ENCODE data around the gene ELN.

The ELN gene

DNA sequence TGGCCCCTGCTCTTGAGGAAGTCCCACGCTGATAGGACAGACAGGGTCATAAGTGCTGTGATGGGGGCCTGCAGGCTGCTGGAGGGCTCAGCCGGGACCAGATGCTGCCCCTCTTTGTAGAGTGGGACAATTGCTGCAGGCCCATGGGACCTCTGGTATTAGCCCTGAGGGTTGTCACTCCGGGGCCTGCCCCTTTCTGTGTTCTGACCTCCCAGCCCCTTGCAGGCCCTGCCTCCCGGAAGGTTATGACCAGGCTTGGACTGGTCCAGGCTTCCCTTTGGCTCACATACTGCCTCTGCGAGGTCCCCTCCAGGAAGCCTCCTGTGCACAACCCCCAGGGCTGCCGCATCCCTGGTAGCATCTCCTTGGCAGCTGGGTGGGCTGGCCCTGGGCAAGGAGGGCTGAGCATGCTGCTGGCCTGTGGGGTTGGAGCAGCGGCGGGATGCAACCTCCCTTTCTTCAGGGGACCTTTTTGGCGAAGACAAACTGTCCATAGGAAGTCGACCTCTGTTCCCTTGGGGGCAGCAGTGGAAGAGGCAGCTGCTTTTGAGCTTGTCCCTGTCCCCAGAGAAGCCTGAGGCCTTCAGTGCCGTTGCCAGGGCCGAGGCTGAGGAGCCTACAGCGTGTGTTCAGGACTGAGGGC is 64.5 kb downstream of the ELN start:
- no peak for FAIRE-seq

DNA sequence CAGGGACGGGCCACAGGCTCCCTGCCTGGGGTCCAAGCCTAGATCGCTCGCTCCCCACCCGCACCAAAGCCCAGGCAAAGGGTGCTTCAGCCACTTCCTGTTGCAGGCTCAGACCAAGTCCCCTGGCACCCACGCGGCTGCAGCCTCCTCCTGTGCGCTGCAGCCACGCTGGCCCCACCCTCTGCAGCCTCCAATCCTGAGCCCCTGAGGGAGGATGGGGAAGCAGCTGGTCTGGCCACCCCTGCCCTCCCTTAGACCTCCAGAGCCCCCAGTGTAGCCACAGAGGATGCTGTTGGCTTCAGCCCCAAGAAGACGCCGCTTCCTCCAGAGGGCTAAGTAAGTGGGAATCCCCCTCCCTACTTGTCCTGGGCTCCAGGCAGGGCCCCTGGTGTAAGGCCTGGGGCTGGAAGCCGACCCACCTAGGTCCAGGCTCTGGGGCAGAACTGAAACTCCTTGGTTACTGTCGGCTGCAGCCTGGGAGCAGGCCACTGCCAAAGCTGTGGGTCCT is 65.0 kb downstream of the ELN start:
- DNase-seq (ENCODE audit: low spot score) = no peak
- no peak for FAIRE-seq

More for the DNA sequence above, 64.5 kb downstream of the ELN start:
- no peak for DNase-seq (ENCODE audit: low spot score)

GRCh38 chr7:74093671-74094223 is 65.8 kb downstream of the ELN start:
- DNase-seq (ENCODE audit: low spot score) (no peak), FAIRE-seq (no peak)

DNA sequence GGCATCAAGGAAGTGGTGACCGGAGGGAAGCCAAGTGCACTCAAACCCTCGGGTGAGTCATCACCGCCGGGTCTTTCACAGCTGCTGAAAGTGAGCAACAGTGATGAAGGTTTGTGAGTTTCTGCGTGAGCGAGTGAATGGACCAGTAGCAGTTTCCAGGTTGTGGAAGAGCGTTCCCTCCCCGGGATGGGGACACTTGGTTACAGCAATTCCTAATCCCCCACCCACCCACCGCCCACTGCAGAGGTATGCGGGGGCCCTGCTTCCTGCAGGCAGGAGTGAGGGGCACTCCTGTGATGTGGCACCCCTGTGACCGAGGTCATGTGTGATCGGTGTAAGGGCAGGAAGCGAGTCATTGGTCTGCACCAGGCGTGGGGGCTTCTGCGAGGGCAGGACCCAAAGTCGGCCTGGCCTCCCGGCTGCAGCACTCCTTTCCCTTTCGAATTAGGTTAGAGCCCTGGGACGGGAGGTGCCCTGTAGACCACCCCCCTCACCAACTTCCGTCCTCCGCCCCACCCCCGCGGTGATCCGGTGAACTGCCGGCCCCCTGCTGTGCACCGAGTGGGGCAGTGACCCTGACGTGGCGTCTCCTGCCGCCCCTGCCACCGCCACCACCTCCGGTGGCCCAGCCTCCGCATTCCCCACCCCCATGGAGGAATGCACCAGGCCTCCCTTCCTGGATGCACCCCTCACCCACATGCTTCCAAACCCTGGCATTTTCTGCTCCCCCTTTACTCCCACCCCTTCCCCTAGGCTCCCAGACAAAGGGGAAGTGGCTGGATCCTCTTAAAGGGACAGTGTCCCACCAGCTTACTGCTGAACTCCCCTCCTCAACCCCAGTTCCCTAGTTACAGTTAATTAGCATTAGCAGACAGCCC is 66.5 kb downstream of the ELN start:
- peak; percentile 94 for FAIRE-seq
- peak; percentile 99 for DNase-seq (ENCODE audit: low spot score)

DNA sequence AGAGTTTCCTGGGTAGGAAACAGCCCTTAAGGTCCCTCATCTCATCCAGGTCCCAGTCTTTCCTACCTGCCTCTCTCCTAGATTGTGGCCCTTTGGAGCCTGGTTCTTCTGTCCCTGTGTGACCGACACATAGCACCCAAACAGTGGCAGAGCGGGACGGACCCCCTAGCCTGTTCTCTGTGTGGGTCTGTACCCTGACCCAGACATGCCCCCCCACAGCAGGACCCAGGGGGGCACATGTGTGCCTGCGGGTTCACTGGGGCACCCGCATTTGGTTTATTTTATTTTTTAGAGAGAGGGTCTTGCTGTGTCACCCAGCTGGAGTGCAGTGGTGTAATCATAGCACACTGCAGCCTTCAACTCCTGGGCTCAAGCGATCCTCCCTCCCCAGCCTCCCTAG is 67.2 kb downstream of the ELN start:
- FAIRE-seq = no peak
- no peak for DNase-seq (ENCODE audit: low spot score)

- FAIRE-seq = peak; percentile 91
- peak; percentile 93 for DNase-seq (ENCODE audit: low spot score)
Measured at GRCh38 chr7:74097937-74098614, 70.1 kb downstream of the ELN start.

DNA sequence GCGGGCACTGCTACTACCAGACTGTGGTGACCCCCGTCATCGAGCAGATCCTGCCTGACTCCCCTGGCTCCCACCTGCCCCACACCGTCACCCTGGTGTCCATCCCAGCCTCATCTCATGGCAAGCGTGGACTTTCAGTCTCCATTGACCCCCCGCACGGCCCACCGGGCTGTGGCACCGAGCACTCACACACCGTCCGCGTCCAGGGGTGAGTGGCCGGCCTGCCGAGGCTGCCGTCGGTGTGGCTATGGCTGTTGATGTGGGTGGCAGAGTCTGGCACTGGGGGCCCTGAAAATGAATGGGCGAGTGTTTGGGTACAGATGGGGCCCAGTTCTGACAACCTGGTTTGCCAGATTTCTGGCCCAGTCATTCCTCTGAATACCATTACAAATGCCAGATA is 71.1 kb downstream of the ELN start:
- DNase-seq (ENCODE audit: low spot score) (no peak), FAIRE-seq (no peak)

- peak; percentile 72 for DNase-seq (ENCODE audit: low spot score)
- no peak for FAIRE-seq
Measured at GRCh38 chr7:74101061-74101681, 73.2 kb downstream of the ELN start.

- no peak for FAIRE-seq
- DNase-seq (ENCODE audit: low spot score) = no peak
Measured at GRCh38 chr7:74103219-74103772, 75.3 kb downstream of the ELN start.

- FAIRE-seq (peak; percentile 91), DNase-seq (ENCODE audit: low spot score) (peak; percentile 92)
Measured at GRCh38 chr7:74104702-74105101, 76.7 kb downstream of the ELN start.

DNA sequence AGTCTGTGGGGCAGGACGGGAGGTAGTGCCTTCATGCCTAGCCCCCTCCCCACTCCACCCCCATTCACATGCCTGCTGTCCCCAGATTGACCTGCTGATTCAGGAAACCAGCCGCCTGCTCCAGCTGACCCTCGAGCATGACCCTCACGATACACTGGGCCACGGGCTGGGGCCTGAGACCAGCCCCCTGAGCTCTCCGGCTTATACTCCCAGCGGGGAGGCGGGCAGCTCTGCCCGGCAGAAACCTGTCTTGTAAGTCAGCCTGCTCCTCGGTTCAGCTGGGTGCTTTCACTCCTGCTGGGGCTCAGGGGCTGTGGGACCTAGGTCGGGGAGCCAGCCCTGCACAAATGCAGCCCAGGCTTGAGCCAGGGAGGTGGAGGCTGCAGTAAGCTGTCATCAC is 78.0 kb downstream of the ELN start:
- DNase-seq (ENCODE audit: low spot score) = no peak
- no peak for FAIRE-seq

GRCh38 chr7:74106846-74107245 is 78.9 kb downstream of the ELN start:
- DNase-seq (ENCODE audit: low spot score) (no peak), FAIRE-seq (no peak)

GRCh38 chr7:74115326-74115725 is 87.4 kb downstream of the ELN start:
- FAIRE-seq (no peak), DNase-seq (ENCODE audit: low spot score) (no peak)

DNA sequence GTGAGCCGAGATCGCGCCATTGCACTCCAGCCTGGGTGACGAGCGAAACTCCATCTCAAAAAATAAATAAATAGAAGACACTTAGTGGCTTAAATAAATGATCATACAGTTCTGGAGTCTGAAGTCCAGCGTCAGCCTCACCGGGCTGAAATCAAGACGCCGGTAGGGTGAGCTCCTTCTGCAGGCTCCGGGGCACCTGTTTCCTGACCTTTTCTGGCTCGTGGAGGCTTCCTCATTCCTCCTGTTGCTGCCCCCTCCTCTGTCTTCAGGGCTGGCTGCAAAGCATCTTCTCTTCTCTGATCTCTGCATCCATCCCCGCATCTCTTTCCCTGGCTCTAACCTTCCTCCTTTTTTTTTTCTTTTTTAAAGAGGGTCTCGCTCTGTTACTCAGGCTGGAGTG is 88.4 kb downstream of the ELN start:
- no peak for FAIRE-seq
- DNase-seq (ENCODE audit: low spot score) = no peak
